Smooth muscle cell (in vitro differentiated cells): Measurements from ENCODE around the gene RGS6. TPM values are rescaled to one million over a fixed set of nuclear protein-coding genes. Genes with fewer than 3 reads are reported as not detected.

ENCODE experiments used
- DNase-seq: peaks from one replicate; lab custom pipeline; 2025; ENCODE audit not compliant: unreplicated experiment; lab: John Stamatoyannopoulos, UW
- H2AFZ ChIP-seq: fragments of 200-600 bp; sonication (generic); 2 replicates; pipeline ENCODE4 v1.6.0; 2016; ENCODE audit warnings: antibody characterized with exemption, low read depth, mild to moderate bottlenecking
- H3F3A ChIP-seq: fragments of 200-600 bp; sonication (generic); 2 replicates; pipeline ENCODE4 v1.6.0; 2017; ENCODE audit warnings: antibody characterized with exemption, low read depth
- H3K27ac ChIP-seq: fragments of 200-600 bp; sonication (generic); 2 replicates; pipeline ENCODE4 v1.5.1; 2016; ENCODE audit warnings: low read depth, mild to moderate bottlenecking
- H3K27me3 ChIP-seq: fragments of 200-600 bp; sonication (generic); 2 replicates; pipeline ENCODE4 v1.6.1; 2016; ENCODE audit warnings: low read depth, mild to moderate bottlenecking
- H3K36me3 ChIP-seq: fragments of 200-600 bp; sonication (generic); 2 replicates; pipeline ENCODE4 v1.5.1; 2016; ENCODE audit warnings: low read depth
- H3K4me1 ChIP-seq: fragments of 200-600 bp; sonication (generic); 2 replicates; pipeline ENCODE4 v1.5.1; 2016; ENCODE audit warnings: low read depth
- H3K4me2 ChIP-seq: fragments of 200-600 bp; sonication (generic); 2 replicates; pipeline ENCODE4 v1.6.0; 2016; ENCODE audit warnings: mild to moderate bottlenecking
- H3K4me3 ChIP-seq: fragments of 200-600 bp; sonication (generic); 2 replicates; pipeline ENCODE4 v1.5.1; 2016; ENCODE audit warnings: mild to moderate bottlenecking
- H3K79me2 ChIP-seq: fragments of 200-600 bp; sonication (generic); 2 replicates; pipeline ENCODE4 v1.6.0; 2016; ENCODE audit warnings: low read depth, mild to moderate bottlenecking
- H3K9ac ChIP-seq: fragments of 200-600 bp; sonication (generic); 2 replicates; pipeline ENCODE4 v1.6.0; 2016; ENCODE audit warnings: low read depth
- H3K9me3 ChIP-seq: fragments of 200-600 bp; sonication (generic); replicated peaks from 2 replicates; pipeline ENCODE4 v1.5.1; 2016; ENCODE audit warnings: low read depth
- H4K20me1 ChIP-seq: fragments of 200-600 bp; sonication (generic); 2 replicates; pipeline ENCODE4 v1.6.0; 2016; ENCODE audit warnings: low read depth
- CTCF ChIP-seq: fragments of 200-600 bp; sonication (generic); IDR thresholded peaks from 2 replicates; pipeline ENCODE4 v1.5.1; 2017; ENCODE audit warnings: borderline replicate concordance, mild to moderate bottlenecking, antibody characterized with exemption; ENCODE audit not compliant: insufficient read depth, poor library complexity, severe bottlenecking
- WGBS: methylation state at CpG from one replicate; pipeline ENCODE4 v1.1.7; 2016; ENCODE audit warnings: low lambda C conversion rate; 5-methylcytosine and 5-hydroxymethylcytosine counted together
- polyA plus RNA-seq: library from polyadenylated mRNA; unstranded; fragments of >200 nt; fragmentation: Nextera tagmentation; extraction: Ambion mirVana; gene quantifications from 2 replicates; pipeline ENCODE4 v1.2.1, GENCODE V29; 2016
- total RNA-seq: library from RNA; depleted of rRNA; stranded (reverse); fragments of >200 nt; gene quantifications from 2 replicates; pipeline ENCODE4 v1.2.3, GENCODE V29; 2014

RGS6 gene
- total and polyA plus RNA-seq, 2 experiments from 2014 or later: 0.40 TPM; not detected in 1

GRCh38 chr14:71905860-71906259 lies 26.4 kb upstream of the RGS6 start:
- Histone ChIP-seq H3K9me3 (no peaks in the 10 kb centered on the region), H3F3A (no peaks in the 10 kb centered on the region), H4K20me1 (no peaks in the 10 kb centered on the region), H3K4me1 (no peaks in the 10 kb centered on the region), H3K36me3 (no peaks in the 10 kb centered on the region), H3K4me2 (no peak overlapping the region), H3K27me3 (peaks cover 11% of the 10 kb centered on the region), H3K9ac (no peak overlapping the region), H3K27ac (no peak overlapping the region), H3K79me2 (no peaks in the 10 kb centered on the region), H3K4me3 (no peak overlapping the region), H2AFZ (no peak overlapping the region)
- no peak for TF ChIP-seq CTCF
- no peak for DNase-seq
- 22% methylated on average over 7 of the region's 7 CpGs for WGBS

- Histone ChIP-seq H3K4me1 (no peaks in the 10 kb centered on the region), H2AFZ (no peak overlapping the region), H4K20me1 (no peaks in the 10 kb centered on the region), H3K9ac (no peak overlapping the region), H3K79me2 (no peaks in the 10 kb centered on the region), H3K4me3 (no peak overlapping the region), H3K36me3 (no peaks in the 10 kb centered on the region), H3K27ac (no peak overlapping the region), H3K4me2 (peak overlapping the region; percentile 35), H3F3A (no peaks in the 10 kb centered on the region), H3K9me3 (no peaks in the 10 kb centered on the region), H3K27me3 (peaks cover 11% of the 10 kb centered on the region)
- no peak for DNase-seq
- no peak for TF ChIP-seq CTCF
- 68% methylated on average over 10 of the region's 10 CpGs for WGBS
Measured at GRCh38 chr14:71907793-71908515, 24.3 kb upstream of the RGS6 start.

DNA sequence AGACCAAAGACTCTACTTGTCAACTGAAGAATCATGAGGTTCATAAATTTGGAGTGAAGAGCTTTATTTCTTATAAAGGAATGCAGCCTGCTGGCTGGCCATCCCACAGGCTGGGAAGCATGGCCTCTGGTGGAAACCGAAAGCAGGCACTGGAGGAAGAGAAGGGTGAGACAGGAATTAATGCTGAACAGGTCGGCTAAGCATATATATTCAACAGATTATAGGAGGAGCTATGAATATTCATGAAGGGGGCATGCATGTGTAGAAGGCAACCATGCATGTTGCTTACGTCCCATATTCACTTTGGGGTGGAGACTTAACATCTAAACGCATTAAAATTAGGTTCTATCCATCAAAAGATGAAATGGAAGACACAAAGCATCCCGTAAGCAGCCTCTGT lies 20.6 kb upstream of the RGS6 start:
- H3K9me3 ChIP-seq: no peaks in the 10 kb centered on the region
- H2AFZ ChIP-seq: no peak overlapping the region
- H3K79me2 ChIP-seq: no peaks in the 10 kb centered on the region
- H3K9ac ChIP-seq: no peak overlapping the region
- H3K4me2 ChIP-seq: no peak overlapping the region
- TF ChIP-seq CTCF: no peak
- DNase-seq: no peak
- H3F3A ChIP-seq: no peaks in the 10 kb centered on the region
- H3K27ac ChIP-seq: no peak overlapping the region
- 90% methylated on average over 5 of the region's 5 CpGs for WGBS
- no peaks in the 10 kb centered on the region for H3K4me1 ChIP-seq
- H3K36me3 ChIP-seq: no peaks in the 10 kb centered on the region
- H3K4me3 ChIP-seq: no peak overlapping the region
- no peaks in the 10 kb centered on the region for H4K20me1 ChIP-seq
- H3K27me3 ChIP-seq: peaks cover 11% of the 10 kb centered on the region

GRCh38 chr14:71913342-71913741 lies 18.9 kb upstream of the RGS6 start:
- H3K4me1 ChIP-seq: no peaks in the 10 kb centered on the region
- DNase-seq: no peak
- no peaks in the 10 kb centered on the region for H3K79me2 ChIP-seq
- no peak overlapping the region for H3K27ac ChIP-seq
- no peak overlapping the region for H3K9ac ChIP-seq
- H3F3A ChIP-seq: no peaks in the 10 kb centered on the region
- no peaks in the 10 kb centered on the region for H3K9me3 ChIP-seq
- no peak overlapping the region for H3K4me2 ChIP-seq
- H3K4me3 ChIP-seq: no peak overlapping the region
- no peaks in the 10 kb centered on the region for H3K36me3 ChIP-seq
- 92% methylated on average over 5 of the region's 5 CpGs for WGBS
- peaks cover 11% of the 10 kb centered on the region for H3K27me3 ChIP-seq
- no peak for TF ChIP-seq CTCF
- no peak overlapping the region for H2AFZ ChIP-seq
- H4K20me1 ChIP-seq: no peaks in the 10 kb centered on the region
